Raji (cell line): ENCODE data around the gene DESI1.

ENCODE experiments used
- POLR2A ChIP-seq: IDR thresholded peaks from 2 replicates; pipeline ENCODE4 v1.6.1; 2011; ENCODE audit warnings: low read depth, low read length, control low read depth; ENCODE audit not compliant: insufficient read depth

Gene DESI1

DNA sequence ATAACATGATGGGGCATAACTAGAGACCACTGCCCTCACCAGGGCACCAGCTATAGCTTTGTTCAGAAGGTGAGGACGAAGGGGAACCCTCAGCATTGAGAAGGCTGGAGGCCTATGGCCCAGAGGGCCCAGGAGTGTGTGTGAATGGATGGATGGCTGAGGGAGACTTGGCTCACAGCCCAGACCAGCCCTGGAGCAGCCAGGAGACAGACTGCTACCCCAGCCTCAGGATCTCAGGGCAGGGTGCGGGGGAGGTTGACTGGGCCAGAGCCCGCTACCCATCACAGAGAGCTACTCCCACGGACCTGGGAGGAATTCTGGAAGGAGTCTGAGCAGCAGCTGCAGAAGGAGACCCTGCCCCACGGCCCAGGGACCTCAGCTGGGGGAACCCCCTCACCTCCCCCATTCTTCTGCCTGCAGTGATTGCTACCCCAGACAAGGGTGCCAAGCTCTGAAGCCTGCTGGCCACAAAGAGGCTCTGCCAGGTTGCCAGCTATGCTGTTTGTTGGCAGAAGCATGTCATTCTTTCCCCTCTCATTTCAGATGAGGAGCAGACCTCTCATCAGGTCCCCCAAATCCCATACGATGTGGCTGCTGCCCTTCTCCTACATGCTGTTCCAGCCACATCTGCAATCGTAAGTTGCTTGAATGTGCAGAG, 65.4 kb downstream of the DESI1 start:
- TF ChIP-seq POLR2A = no peak

GRCh38 chr22:41551877-41552582, 68.8 kb downstream of the DESI1 start:
- TF ChIP-seq POLR2A = no peak

- no peak for TF ChIP-seq POLR2A
Measured at GRCh38 chr22:41550952-41551491, 69.8 kb downstream of the DESI1 start.

- no peak for TF ChIP-seq POLR2A
Measured at GRCh38 chr22:41548830-41549211, 72.0 kb downstream of the DESI1 start.
